SK-MEL-5 (cell line): ENCODE results near the gene HPGDS. TPM values are rescaled to one million over a fixed set of nuclear protein-coding genes. Genes with fewer than 3 reads are reported as not detected.
"Not testable (repeated sequence)": the region's sequence is repeated elsewhere in the genome, so short reads cannot be mapped to it uniquely, and the experiment has no call there.

Experiments
- DNase-seq: peaks from one replicate; pipeline ENCODE4 v3.0.0-alpha.2; 2016; ENCODE audit warnings: low read depth, low spot score
- in situ Hi-C: cut with HindIII; loops from 2 replicates; pipeline ENCODE4 v1.10.0; 2016; ENCODE audit warnings: low sequenced_read_pairs, high pct_unique_total_duplicates, low pct_unique_long_range_greater_than_20kb
- total RNA-seq: library from RNA; depleted of rRNA; stranded (reverse); fragments of >200 nt; shearing (Covaris generic); gene quantifications from 2 replicates; pipeline ENCODE4 v1.2.3, GENCODE V29; 2014

Gene HPGDS
- total RNA-seq, 1 experiment from 2014 or later, result not detected

- no peak for DNase-seq
- in situ Hi-C loops, result no loop called here
Observed at GRCh38 chr4:94338681-94339351, 3.8 kb downstream of the HPGDS start.

GRCh38 chr4:94336791-94337190, 5.8 kb downstream of the HPGDS start:
- DNase-seq, in situ Hi-C loops: not testable (repeated sequence)

GRCh38 chr4:94336303-94336702, 6.3 kb downstream of the HPGDS start:
- DNase-seq, result no peak
- in situ Hi-C loops, result no loop called here

GRCh38 chr4:94334962-94335361, 7.7 kb downstream of the HPGDS start:
- DNase-seq, result no peak
- in situ Hi-C loops, result no loop called here

- in situ Hi-C loops, result no loop called here
- no peak for DNase-seq
Observed at GRCh38 chr4:94334476-94334875, 8.2 kb downstream of the HPGDS start.

GRCh38 chr4:94333866-94334265, 8.8 kb downstream of the HPGDS start:
- DNase-seq, result no peak
- in situ Hi-C loops, result no loop called here

- peak; percentile 27 for DNase-seq
- in situ Hi-C loops, result no loop called here
Observed at GRCh38 chr4:94332983-94333590, 9.5 kb downstream of the HPGDS start.

- DNase-seq, result no peak
- in situ Hi-C loops, result no loop called here
Observed at GRCh38 chr4:94329933-94330332, 12.7 kb downstream of the HPGDS start.

GRCh38 chr4:94325835-94326234, 16.8 kb downstream of the HPGDS start:
- in situ Hi-C loops, result no loop called here
- DNase-seq, result no peak

- in situ Hi-C loops, result not testable (repeated sequence)
Observed at GRCh38 chr4:94319927-94320326, 22.7 kb downstream of the HPGDS start.

GRCh38 chr4:94307231-94307871, 35.3 kb downstream of the HPGDS start:
- in situ Hi-C loops, result no loop called here

More at GRCh38 chr4:94319927-94320326, 22.7 kb downstream of the HPGDS start:
- not testable (repeated sequence) for DNase-seq

GRCh38 chr4:94306713-94307112, 35.9 kb downstream of the HPGDS start:
- DNase-seq, result no peak
- in situ Hi-C loops, result no loop called here

More at GRCh38 chr4:94307231-94307871, 35.3 kb downstream of the HPGDS start:
- no peak for DNase-seq

GRCh38 chr4:94305466-94306225, 37.0 kb downstream of the HPGDS start:
- DNase-seq, result no peak

GRCh38 chr4:94304365-94304971, 38.2 kb downstream of the HPGDS start:
- peak; percentile 49 for DNase-seq

More at GRCh38 chr4:94305466-94306225, 37.0 kb downstream of the HPGDS start:
- in situ Hi-C loops, result no loop called here

GRCh38 chr4:94302191-94302590, 40.4 kb downstream of the HPGDS start:
- no peak for DNase-seq
- in situ Hi-C loops, result no loop called here

More at GRCh38 chr4:94304365-94304971, 38.2 kb downstream of the HPGDS start:
- in situ Hi-C loops, result no loop called here

GRCh38 chr4:94298725-94299252, 43.8 kb downstream of the HPGDS start:
- in situ Hi-C loops, result no loop called here
- no peak for DNase-seq

GRCh38 chr4:94295473-94295872, 47.2 kb downstream of the HPGDS start:
- in situ Hi-C loops, DNase-seq: not testable (repeated sequence)
